ENCODE measurements around the gene VPS33B.

Gene VPS33B

DNA sequence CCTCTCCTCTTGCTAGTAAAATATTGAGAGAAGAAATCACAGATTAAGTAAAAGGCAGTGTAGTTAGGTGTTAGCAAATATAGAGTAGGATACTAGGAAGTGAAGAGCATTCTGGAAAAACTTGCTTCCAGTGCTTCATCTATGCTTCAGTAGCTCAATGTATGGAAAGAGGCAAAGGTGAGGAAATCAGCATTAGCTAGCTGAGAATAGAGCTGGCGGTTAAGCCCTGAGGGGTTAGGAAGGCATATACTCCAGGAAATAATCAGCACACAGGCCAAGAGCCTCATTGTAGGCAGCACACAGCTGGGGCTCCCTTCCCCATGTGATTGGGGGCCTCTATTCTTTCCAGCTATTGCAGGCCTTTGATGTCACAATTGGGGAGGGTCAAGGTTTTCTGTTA, 54.0 kb downstream of the VPS33B start:
- H3K27me3 ChIP-seq (ENCODE audit: insufficient read depth, poor library complexity, severe bottlenecking) = no peaks in the 10 kb centered on the region
- no peak for TF ChIP-seq POLR2AphosphoS5 (IDR thresholded peaks at IDR 0.05; ENCODE audit: low read depth)
- no peak for TF ChIP-seq SPI1 (IDR thresholded peaks at IDR 0.05; ENCODE audit: borderline replicate concordance, low read depth)
- TF ChIP-seq REST (IDR thresholded peaks at IDR 0.05; ENCODE audit: insufficient replicate concordance, low read depth) = no peak
- TF ChIP-seq GABPA (IDR thresholded peaks at IDR 0.05; ENCODE audit: low read depth) = no peak
- TF ChIP-seq CTCF (IDR thresholded peaks at IDR 0.05; ENCODE audit: insufficient read depth, low read length) = no peak
- no peak overlapping the region for H3K27ac ChIP-seq (replicated peaks)
- no peak for DNase-seq (ENCODE audit: low read depth in 1 of 2, low spot score in 1 of 2)
- no peak overlapping the region for H3K4me3 ChIP-seq (replicated peaks; ENCODE audit: insufficient read depth, low read length)

GRCh38 chr15:90967206-90967605, 55.2 kb downstream of the VPS33B start:
- DNase-seq (ENCODE audit: low read depth in 1 of 2, low spot score in 1 of 2) = no peak
- no peak overlapping the region for H3K27ac ChIP-seq (replicated peaks)
- H3K4me3 ChIP-seq (replicated peaks; ENCODE audit: insufficient read depth, low read length) = no peak overlapping the region
- TF ChIP-seq SPI1 (IDR thresholded peaks at IDR 0.05; ENCODE audit: borderline replicate concordance, low read depth) = no peak
- no peak for TF ChIP-seq REST (IDR thresholded peaks at IDR 0.05; ENCODE audit: insufficient replicate concordance, low read depth)
- TF ChIP-seq CTCF (IDR thresholded peaks at IDR 0.05; ENCODE audit: insufficient read depth, low read length) = no peak
- no peak for TF ChIP-seq POLR2AphosphoS5 (IDR thresholded peaks at IDR 0.05; ENCODE audit: low read depth)
- TF ChIP-seq GABPA (IDR thresholded peaks at IDR 0.05; ENCODE audit: low read depth) = no peak
- H3K27me3 ChIP-seq (ENCODE audit: insufficient read depth, poor library complexity, severe bottlenecking) = no peaks in the 10 kb centered on the region

DNA sequence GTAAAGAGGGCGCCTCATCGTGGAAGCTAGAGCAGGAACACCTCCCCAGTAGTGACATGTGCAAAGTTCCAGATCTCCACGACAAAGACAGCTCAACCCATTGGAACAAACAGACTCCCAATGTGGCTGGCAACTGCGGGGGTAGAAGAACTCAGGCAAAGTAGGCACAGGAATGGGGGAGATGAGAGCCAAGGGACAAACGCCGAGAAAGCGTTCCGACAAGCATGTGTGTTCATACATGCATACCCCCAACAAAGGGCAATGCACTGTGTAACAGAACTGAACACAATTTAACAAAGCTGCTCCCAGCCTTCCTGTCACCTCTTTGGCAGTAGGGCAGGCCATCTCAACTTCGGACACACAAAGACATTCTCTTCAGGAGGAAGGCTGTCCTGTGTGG, 56.1 kb downstream of the VPS33B start:
- Histone ChIP-seq H3K27ac (replicated peaks) (no peak overlapping the region), H3K27me3 (ENCODE audit: insufficient read depth, poor library complexity, severe bottlenecking) (no peaks in the 10 kb centered on the region), H3K4me3 (replicated peaks; ENCODE audit: insufficient read depth, low read length) (no peak overlapping the region)
- DNase-seq (ENCODE audit: low read depth in 1 of 2, low spot score in 1 of 2) = no peak
- peak; percentile 13; the same call in 1 of the 2 replicates for TF ChIP-seq POLR2AphosphoS5 (IDR thresholded peaks at IDR 0.05; ENCODE audit: low read depth)
- TF ChIP-seq CTCF (IDR thresholded peaks at IDR 0.05; ENCODE audit: insufficient read depth, low read length) = no peak

- no peaks in the 10 kb centered on the region for H3K27me3 ChIP-seq (ENCODE audit: insufficient read depth, poor library complexity, severe bottlenecking)
- H3K4me3 ChIP-seq (replicated peaks; ENCODE audit: insufficient read depth, low read length) = no peak overlapping the region
- no peak for DNase-seq (ENCODE audit: low read depth in 1 of 2, low spot score in 1 of 2)
- no peak overlapping the region for H3K27ac ChIP-seq (replicated peaks)
- TF ChIP-seq SPI1 (IDR thresholded peaks at IDR 0.05; ENCODE audit: borderline replicate concordance, low read depth) (no peak), CTCF (IDR thresholded peaks at IDR 0.05; ENCODE audit: insufficient read depth, low read length) (no peak), POLR2AphosphoS5 (IDR thresholded peaks at IDR 0.05; ENCODE audit: low read depth) (no peak), REST (IDR thresholded peaks at IDR 0.05; ENCODE audit: insufficient replicate concordance, low read depth) (no peak), GABPA (IDR thresholded peaks at IDR 0.05; ENCODE audit: low read depth) (no peak)
Observed at GRCh38 chr15:90962021-90962420, 60.4 kb downstream of the VPS33B start.
